ENCODE measurements around the gene THSD7B.

DNA sequence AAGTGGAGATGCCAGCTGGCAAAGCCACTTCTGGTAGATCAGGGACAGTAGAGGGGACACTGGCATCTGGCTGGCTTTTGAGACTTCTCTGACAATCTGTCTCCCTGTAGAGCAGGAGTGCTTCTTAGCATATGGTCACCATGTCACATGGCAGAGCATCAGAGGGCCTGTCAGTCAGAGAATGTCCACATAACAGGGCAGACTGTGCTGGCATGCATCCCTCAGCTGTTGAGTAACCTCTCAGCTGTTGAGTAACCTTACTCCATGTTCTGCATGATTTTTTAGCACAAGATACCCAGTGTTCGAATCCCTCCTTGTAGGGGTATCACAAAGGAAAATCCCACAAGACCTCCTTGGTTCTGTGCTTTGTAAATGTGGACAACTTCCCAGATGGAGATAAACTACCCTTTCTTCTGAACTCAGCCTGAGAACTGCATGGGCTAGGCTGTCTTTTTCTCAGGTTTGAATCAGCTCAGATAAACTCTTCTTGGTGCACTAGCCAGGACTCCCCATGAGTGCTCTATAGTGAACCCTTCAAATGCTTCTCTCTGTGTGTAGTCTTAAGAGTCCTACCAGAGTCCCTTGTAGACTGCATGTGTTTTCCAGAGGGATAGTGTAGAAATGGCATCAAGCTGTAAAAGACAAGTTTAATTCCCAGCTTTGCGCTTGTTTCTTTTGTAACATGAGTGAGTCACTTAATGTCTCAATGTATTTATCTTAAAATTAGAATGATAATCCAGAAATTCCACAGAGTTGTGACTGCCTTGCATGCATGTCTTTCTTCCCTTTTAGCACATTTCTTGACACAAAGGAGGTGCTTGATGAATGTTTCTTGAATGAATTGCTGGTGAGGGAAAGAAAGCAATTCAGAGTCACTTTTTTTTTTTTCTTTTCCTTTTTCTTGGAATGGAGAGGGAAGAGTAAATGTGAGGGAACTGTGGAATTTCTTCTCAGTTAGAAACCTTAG lies 756.6 kb downstream of the THSD7B start:
- no peak for TF ChIP-seq EP300 (IDR thresholded peaks at IDR 0.05; ENCODE audit: borderline replicate concordance in 1 of 2, control insufficient read depth in 1 of 2, low read depth in 2 of 2, low read length in 2 of 2)
- TF ChIP-seq EZH2 (IDR thresholded peaks at IDR 0.05; ENCODE audit: borderline replicate concordance, control insufficient read depth, low read depth, low read length): no peak
- TF ChIP-seq BRCA1 (IDR thresholded peaks at IDR 0.05; ENCODE audit: low read depth, low read length): no peak
- TF ChIP-seq CTCF (IDR thresholded peaks at IDR 0.05 in 2 of 3, conservative IDR thresholded peaks at IDR 0.05 in 1 of 3; ENCODE audit: control insufficient read depth in 2 of 3, extremely low read depth in 1 of 3, insufficient read depth in 1 of 3, low read depth in 3 of 3, low read length in 3 of 3): no peak
